ENCODE data around the gene SUMO2.
A peak's percentile ranks its signal among the peaks of the same experiment; 100 is the strongest.
"Not testable (repeated sequence)": the region's sequence is repeated elsewhere in the genome, so short reads cannot be mapped to it uniquely, and the experiment has no call there.

The SUMO2 gene

DNA sequence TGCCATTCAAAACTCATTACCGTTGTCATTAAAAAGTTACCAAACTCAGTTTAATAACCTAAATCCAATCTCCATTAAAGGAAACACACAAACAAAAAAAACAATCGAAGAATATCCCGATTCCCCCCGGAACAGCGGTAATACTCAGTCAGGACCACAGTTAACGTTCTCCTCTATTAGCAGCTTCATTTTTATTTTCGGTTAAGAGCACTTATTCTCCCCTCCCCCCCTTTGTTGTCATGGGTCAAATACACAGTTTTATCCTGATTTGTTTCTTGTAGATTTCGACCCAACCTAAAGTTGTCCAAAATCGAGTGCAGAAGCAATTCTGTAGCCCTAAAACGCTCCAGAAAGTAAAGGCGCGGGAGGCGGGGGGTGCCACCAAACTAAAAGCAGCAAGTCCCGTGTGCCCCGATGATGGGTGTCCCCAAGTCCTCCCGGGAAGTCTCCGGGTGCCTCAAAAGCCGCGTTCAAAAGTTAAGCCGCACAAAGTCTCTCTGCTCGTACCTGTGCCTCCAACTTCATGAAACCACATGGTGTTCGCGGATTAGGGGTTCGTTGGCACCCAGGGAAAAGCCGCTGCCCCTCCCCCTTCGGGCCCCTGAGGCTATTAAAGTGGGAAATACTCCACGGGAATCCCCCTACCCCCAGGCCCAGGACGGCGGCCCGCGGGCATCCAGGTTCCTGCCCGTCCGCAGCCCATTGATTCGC, 996 bp downstream of the SUMO2 start:
- DNase-seq = no peak

DNA sequence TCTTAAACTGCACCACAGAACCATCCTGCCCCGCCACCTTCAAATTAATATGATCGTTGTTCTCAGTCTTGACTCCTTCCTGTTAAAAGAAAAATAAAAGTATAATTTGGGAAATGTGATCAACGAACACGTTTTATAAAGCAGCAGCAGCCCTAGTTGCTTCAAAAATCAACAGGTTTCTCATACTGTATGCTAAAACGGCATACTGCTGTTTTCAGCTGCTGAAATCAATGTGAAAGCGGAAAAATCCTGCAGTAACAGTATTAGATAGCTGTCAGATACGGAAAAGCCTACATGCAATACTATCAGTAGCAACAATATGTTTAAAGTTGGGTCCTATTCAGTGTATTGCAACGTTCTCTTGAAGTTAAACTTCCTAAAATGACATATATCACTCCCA, 1.6 kb downstream of the SUMO2 start:
- DNase-seq = no peak

DNA sequence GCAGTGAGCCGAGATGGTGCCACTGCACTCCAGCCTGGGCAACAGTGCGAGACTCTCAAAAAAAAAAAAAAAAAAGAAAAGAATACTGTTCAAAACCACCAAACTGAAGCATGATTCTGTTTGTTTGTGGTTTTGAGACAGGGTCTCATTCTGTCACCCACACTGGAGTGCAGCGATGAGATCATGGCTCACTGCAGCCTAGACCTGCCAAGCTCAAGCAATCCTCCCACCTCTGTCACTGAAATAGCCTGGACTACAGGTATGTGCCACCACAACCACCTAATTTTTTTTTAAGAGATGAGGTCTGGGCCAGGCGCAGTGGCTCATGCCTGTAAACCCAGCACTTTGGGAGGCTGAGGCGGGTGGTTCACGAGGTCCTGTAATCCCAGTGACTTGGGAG, 4.3 kb downstream of the SUMO2 start:
- no peak for DNase-seq

DNA sequence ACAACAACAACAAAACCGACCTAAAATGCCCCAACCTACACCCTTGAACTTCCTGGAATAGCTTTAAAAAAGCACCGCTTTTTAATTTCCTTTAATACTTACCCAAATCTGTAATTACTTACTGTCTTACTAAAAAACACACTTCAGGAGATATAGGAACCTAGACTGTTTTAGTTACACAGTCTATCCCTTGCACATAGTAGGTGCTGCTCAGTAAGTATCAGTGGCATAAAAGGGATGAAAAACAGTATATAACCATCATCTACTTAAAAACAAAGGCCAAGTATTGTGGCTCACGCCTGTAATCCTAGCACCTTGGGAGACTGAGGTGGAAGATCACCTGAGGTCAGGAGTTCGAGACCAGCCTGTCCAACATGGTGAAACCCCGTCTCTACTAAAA, 6.1 kb downstream of the SUMO2 start:
- DNase-seq = no peak

DNA sequence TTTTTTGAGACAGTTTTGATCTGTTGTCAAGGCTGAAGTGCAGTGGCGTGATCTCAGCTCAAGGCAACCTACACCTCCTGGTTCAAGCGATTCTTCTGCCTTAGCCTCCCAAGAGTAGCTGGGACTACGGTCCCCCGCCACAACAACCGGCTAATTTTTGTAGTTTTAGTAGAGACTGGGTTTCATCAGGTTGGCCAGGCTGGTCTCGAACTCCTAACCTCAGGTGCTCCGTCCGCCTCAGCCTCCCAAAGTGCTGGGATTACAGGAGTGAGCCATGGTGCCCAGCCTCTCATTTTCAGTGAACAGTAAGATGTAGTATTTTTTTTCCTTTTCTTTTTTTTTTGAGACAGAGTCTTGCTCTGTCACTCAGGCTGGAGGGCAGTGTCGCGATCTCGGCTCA, 7.8 kb downstream of the SUMO2 start:
- DNase-seq = no peak

DNA sequence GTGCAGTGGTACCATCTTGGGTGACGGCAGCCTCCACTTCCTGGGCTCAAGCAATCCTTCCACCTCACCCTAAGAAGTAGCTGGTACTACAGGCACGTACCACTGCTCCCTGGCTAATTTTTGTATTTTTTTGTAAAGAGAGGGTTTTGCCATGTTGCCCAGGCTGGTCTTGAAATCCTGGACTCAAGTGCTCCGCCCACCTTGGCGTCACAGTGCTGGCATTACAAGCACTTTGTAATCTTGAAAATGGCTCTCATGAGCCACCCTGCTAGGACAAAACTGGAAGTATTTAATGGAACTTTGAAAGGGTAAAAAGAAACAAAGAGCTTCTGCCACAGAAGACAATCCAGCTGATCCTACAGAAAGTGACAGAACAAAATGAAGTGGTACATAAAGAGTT, 9.2 kb downstream of the SUMO2 start:
- no peak for DNase-seq

DNA sequence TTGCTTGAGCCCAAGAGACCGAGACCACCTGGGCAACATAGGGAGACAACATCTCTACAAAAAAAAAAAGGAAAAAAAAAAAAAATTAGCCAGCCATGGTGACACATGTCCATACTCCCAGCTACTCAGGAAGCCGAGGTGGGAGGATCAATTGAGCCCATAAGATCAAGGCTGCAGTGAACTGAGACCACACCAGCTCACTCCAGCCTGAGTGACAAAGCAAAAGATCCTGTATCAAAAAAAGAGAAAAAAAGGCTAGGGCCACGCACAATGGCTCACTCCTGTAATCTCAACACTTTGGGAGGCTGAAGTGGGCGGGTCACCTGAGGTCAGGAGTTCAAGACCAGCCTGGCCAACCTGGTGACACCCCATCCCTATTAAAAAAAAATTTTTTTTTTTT, 13.8 kb downstream of the SUMO2 start:
- DNase-seq = no peak

DNA sequence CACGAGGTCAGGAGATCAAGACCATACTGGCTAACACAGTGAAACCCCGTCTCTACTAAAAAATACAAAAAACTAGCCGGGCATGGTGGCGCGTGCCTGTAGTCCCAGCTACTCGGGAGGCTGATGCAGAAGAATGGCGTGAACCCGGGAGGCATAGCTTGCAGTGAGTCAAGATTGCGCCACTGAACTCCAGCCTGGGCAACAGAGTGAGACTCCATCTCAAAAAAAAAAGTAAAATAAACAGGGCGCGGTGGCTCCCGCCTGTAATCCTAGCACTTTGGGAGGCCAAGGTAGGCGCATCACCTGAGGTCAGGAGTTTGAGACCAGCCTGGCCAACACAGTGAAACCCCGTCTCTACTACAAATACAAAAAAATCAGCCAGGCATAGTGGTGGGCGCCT, 18.2 kb downstream of the SUMO2 start:
- not testable (repeated sequence) for DNase-seq

DNA sequence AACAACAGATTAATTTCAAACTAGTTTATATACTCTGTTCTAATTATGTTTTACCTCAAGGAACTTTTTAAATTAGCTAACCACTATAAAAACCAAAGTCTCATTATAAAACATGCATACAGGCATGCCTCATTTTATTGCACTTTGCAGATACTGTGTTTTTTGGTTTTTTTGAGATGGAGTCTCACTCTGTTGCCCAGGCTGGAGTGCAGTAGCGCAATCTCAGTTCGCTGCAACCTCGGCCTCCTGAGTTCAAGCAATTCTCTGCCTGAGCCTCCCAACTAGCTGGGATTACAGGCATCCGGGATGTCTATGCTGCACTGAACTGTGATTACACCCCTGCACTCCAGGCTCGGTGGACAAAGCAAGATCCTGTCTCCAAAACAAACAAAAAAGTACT, 19.7 kb downstream of the SUMO2 start:
- no peak for DNase-seq

DNA sequence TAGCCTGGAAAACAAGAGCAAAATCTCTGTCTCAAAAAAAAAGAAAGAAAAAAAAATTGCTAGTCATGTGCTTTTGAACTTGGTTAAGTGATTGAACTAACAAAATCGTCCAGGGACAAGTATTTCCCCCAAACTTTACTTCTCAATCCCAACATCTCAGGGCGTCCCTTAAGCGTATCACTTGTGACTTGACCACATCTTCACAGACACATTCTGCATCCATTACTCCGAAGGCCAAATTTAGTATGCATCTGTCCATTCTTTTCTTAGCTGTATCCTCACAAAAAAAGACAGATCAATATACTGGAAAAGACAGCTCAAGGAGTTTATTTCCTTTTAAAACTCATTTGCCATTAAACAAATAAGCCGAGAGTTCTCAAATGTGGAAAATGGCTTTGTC, 22.5 kb downstream of the SUMO2 start:
- DNase-seq = no peak

DNA sequence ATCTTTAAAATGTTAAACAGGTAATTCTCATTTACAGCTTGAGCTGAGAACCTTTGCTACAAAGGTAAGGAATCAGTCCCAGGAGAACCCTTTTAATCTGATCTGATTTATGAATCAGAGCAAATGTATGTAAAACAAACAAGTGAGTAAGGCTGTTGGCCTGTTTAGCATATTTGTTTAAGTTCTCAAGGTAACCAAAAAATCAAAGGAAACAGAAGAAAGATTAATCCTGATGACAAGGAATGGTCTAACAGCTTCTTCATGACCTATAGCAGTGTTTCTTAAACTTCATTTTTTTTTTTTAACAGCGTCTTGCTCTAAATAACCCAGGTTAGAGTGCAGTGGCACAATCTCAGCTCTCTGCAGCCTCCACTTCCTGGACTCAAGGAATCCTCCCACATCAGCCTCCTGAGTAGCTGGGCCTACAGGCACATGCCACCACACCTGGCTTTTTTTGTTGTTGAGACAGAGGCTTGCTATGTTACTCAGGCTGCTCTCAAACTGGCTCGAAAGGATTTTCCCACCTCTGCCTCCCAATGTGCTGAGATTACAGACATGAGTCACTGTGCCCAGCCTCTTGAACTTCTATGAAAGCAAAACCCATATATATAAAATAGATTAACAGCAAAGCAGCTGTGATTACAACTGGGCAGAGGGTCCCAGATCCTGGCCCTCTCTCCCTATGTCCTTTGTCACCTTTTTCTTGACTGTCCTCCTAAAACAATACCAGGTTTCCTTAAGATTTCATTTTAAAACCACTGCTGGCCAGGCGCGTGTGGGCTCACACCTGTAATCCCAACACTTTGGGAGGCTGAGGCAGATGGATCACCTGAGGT, 23.3 kb downstream of the SUMO2 start:
- no peak for DNase-seq

DNA sequence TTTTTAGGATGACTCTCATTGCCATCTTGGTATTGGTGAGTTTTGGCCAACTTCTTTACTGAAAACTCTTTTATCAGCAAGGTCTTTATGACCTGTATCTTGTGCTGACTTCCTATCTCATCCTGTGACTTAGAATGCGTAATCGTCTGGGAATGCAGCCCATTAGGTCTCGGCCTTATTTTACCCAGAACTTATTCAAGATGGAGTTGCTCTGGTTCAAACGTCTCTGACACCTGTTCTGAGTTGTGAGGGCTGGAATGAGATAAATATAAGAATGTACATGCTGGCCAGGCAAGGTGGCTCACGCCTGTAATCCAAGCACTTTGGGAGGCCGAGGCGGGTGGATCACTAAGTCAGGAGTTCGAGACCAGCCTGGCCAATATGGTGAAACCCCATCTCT, 24.3 kb downstream of the SUMO2 start:
- DNase-seq = not testable (repeated sequence)

DNA sequence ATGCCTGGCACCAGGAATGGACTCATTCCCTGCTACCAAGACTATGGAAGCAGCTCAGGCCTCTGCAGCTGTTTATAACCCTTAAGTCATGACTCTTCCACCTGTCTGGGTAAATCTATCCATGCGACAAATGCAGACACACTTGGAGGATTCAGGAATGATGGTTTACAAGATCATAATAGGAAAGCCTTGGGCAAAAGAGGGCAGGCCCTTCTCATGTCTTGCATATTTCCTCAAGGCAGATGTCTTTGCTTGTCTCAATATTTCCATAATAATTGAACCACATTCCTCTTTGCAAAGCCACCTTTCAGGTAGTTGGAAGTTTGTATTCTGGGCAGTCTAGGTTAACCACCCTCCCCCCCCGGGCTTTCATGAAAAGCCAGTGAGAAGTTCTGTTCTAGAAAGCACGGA, 27.6 kb downstream of the SUMO2 start:
- DNase-seq = no peak

DNA sequence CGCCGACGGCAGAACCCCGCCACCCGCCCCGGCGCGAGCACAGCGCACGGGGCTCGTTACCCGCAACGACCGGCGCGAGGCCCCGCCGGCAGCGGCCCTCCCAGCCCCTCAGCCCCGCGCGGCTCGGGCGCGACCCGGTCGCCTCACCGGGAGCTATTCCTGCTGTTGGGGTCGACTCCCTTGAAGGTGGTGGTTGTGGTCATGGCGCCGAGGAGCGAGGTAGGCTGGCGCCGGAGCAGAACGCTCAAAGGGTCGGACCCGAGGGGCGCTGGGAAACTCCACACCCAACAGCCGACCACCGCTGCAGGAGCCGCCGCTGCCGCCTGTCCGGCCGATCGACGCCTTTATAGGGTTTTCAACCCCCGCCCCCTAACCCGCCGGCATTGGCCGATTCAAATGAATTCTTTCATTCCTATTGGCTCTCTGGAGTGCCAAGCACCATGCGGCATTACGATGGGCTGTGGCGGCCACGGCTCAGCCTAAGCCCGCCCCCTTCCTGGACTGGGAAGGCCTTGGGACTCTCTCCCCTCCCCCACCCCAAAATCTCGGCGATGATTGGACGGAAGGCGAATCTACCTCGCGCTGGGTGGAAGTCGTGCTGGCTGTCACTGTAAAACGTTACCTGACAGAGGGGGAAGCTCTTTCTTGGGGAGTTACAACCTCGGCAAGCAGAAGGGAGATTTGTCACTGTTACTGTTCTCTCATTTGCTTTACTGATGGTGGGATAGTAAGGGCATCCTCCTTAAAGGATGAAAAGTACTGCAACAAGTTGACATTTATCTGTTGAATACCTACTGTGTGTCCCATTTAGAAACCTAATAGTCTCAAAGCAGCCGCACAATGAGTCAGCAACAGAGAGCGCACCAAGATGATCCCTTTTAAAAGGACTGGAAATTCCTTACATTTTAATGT, 28.3 kb downstream of the SUMO2 start, which contains the start of gene JPT1:
JPT1 (minus strand) TSS at position 318 of the 912 bp plus-strand sequence; CDS start at position 203, 115 bp downstream.
- peak; percentile 93 to 97 for DNase-seq

DNA sequence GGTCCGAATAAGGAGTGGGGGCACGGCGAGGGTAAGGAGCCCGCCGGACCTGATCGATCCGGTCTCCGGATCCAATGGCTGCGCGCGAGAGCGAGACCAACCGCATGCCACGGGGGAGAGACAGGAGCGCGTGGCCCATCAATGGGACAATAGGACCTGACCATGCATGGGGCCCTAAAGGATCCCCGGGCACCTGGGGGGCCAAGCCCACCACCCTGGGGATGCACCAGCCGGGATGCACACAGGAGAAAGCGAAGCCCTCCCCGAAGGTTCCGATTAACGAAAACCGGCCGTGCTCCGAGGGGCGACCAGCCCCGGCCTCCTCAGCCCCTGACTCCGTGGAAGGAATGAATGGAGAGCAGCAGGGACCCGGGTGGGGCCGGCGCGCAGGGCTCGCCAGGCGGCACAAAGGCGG, 29.0 kb downstream of the SUMO2 start:
- no peak for DNase-seq

DNA sequence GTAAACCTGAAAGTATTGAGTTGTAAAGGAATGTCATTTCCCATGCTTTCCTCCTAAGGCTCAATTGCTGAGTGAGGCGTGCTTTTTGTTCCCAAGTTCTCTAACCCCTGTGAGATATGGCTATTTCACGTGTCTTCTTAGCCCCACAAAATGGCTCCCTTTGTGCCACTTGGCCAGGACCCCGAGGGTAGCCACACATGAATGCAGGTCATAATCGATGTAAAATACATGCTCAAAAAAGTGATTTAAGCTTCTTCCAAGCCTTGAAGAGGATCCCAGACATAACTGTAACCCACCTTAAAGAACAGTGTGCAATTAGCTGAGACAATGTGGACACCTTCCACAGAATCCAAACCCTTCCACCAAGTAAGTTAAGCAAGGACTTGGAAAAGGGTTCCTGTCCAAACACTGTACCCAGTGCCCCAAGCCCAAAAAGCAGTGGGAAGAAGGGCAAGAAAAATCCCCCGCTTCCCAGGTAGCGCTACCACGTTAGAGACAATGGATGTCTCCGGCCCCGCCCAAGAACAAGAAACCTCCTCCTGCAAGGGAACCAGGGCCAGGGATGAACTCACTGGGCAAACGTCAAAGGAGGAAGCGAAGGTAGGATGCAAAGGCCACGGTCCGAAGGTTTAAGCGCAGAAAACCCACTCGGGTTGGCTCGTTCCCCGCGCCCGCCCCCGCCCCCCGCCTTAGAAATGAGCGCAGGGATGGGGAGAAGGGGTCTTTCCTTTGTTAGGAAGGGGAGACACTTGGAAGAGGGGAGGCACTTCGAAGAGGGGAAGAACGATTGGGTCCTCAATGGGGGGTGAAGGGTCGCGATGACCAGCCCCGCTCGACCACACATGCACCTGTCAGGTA, 29.6 kb downstream of the SUMO2 start:
- peak in 1 of 2 experiments; percentile 34 for DNase-seq

DNA sequence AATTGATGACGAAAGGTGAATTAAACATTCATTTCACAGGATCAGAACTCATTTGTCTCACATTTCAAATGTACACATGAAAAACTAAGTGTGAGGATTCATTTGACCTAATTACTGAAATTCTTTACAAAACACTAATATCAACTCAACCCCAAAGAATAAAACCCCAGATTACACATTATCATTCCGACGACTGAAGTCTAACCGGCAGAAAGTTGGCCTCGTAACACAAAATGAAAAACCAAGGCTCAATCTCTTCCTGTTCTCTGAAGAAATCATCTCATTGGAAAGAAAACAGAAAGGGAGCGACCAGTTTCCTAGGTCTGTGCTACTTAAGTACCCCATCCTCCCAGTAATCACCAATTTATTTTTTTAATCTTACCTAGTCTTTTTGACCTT, 30.2 kb downstream of the SUMO2 start:
- no peak for DNase-seq

DNA sequence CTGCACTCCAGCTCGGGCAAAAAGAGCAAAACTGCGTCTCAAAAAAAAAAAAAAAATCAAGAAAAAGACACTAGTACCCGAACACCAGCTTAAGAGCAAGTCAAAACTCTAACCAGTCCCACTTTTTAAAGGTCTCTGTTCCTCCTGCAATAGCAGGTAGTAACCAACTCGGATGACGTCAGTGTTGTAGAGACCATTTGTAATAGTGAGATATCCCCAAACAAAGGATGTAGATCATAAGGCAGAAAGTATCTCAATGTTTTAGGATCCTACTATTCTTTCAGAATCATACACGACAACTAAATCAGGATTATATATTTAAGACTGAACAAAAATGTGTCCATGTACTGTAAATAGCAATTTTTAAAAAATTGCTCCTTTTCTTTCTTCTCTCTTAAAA, 30.8 kb downstream of the SUMO2 start:
- DNase-seq = no peak

DNA sequence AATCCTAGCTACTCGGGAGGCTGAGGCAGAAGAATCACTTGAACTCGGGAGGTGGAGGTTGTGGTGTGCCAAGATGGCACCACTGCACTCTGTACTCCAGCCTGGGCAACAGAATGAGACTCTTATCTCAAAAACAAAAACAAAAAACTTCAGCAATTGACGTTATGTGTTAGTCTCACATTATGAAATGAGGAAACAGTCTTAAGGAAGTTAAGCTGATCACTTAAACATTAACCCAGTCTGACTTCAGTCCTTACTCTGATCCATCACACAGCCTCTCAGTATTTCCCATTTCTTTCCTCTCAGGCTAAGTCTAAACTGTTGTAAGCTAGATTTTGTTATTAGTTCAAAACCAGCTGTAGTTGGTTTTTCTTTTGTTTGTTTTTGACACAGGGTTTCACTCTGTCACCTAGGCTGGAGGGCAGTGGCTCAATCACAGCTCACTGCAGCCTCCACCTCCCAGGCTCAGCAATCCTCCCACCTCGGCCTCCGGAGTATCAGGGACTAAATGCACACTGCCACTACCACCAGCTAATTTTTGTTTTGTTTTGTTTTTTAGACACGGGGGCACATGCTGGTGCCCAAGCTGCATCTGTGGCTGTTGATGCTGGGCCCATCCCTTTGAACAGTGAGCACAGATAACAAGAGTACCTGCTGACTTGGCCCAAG, 34.7 kb downstream of the SUMO2 start:
- no peak for DNase-seq

DNA sequence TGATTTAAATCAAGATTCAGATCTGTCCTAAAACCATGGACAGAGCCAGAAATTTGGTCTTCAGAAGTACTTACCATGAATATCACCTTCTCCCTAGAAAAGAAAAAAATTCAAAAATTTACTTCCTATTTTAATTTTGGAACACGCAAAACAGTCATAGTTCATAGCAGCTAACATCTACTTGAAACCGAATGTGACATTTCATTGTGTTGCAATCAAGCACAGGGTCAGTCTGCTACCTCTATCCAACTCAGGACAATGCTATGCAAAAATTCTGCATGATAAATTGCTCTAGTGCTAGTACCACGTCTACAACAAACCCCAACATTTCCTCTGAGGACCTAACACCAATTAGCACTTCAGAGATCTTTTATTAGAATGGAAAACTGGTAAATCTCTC, 36.2 kb downstream of the SUMO2 start:
- DNase-seq = no peak

DNA sequence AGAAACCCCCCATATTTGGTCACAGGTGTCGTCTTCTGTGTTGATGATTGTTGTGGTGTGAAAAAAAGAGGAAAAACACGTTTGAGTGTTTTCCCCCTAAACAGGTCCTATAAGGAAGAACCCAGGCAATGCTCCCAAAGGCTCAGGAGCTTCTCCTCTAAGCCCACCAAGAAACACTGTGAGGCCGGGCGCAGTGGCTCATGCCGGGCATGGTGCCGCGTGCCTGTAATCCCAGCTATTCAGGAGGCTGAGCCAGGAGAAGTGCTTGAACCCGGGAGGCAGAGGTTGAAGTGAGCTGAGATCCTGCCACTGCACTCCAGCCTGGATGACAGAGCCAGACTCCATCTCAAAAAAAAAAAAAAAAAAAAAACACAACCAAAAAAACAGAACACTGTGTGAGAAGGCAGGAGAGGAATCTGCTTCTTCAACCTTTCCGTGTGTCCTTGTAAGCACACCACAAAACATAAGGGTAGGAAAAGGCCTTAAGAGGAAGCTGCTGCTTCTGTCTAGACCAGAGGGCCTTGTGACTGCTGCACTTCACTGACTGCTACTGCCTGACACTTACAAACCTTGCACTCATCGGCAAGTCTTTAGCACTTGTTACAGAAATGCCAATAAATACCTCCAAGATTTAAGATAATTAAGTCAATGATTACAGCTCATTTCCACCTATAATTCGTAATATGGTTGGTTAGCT, 37.8 kb downstream of the SUMO2 start:
- no peak for DNase-seq

Measured in cerebellar nuclear complex (tissue), 1 donor.